GM23338 (cell line): ENCODE data around the gene MKNK1. TPM values are rescaled to one million over a fixed set of nuclear protein-coding genes. Genes with fewer than 3 reads are reported as not detected.

Experiments
- ATAC-seq: fragments of 200-7000 bp; cut with Tn5 transposase; 3 replicates; pipeline ENCODE4 v1.9.1; 2020
- DNase-seq: peaks from one replicate; pipeline ENCODE4 v3.0.0-alpha.2; 2015; ENCODE audit warnings: low spot score
- H2AFZ ChIP-seq: fragments of 200-600 bp; sonication (generic); 2 replicates; pipeline ENCODE4 v1.8.0; 2016; ENCODE audit warnings: antibody characterized with exemption, mild to moderate bottlenecking, moderate library complexity
- H3F3A ChIP-seq: fragments of 200-600 bp; sonication (generic); replicated peaks from 2 replicates; pipeline ENCODE4 v1.8.0; 2017; ENCODE audit warnings: antibody characterized with exemption, mixed run types, low read depth
- H3K27ac ChIP-seq: fragments of 200-600 bp; sonication (generic); 2 replicates; pipeline ENCODE4 v1.6.1; 2016; ENCODE audit warnings: low read depth
- H3K27me3 ChIP-seq: fragments of 200-600 bp; sonication (generic); 2 replicates; pipeline ENCODE4 v1.8.0; 2016; ENCODE audit warnings: mild to moderate bottlenecking, mixed run types, moderate library complexity; ENCODE audit not compliant: insufficient read depth
- H3K36me3 ChIP-seq: fragments of 200-600 bp; sonication (generic); 2 replicates; pipeline ENCODE4 v1.8.0; 2016; ENCODE audit warnings: mild to moderate bottlenecking; ENCODE audit not compliant: insufficient read depth
- H3K4me1 ChIP-seq: fragments of 200-600 bp; sonication (generic); 2 replicates; pipeline ENCODE4 v1.8.0; 2016; ENCODE audit warnings: mild to moderate bottlenecking, moderate library complexity; ENCODE audit not compliant: insufficient read depth
- H3K4me2 ChIP-seq: fragments of 200-600 bp; sonication (generic); 2 replicates; pipeline ENCODE4 v1.7.1; 2017; ENCODE audit warnings: mixed run types
- H3K4me3 ChIP-seq: fragments of 200-600 bp; sonication (generic); 2 replicates; pipeline ENCODE4 v1.6.1; 2016; ENCODE audit warnings: mixed run types
- H3K79me2 ChIP-seq: fragments of 200-600 bp; sonication (generic); replicated peaks from 2 replicates; pipeline ENCODE4 v1.8.0; 2017; ENCODE audit warnings: mild to moderate bottlenecking; ENCODE audit not compliant: insufficient read depth
- H3K9me2 ChIP-seq: fragments of 200-600 bp; sonication (generic); 2 replicates; pipeline ENCODE4 v1.8.0; 2017; ENCODE audit not compliant: insufficient read depth
- H4K20me1 ChIP-seq: fragments of 200-600 bp; sonication (generic); replicated peaks from 2 replicates; pipeline ENCODE4 v1.8.0; 2017; ENCODE audit warnings: mild to moderate bottlenecking; ENCODE audit not compliant: insufficient read depth
- H3K27ac Mint-ChIP-seq: 2 replicates; pipeline ENCODE4 v1.8.0; 2020; ENCODE audit warnings: inconsistent platforms, mild to moderate bottlenecking, moderate library complexity, mixed read lengths
- H3K27me3 Mint-ChIP-seq: 3 replicates; pipeline ENCODE4 v1.8.0; 2022; ENCODE audit warnings: low read depth, mild to moderate bottlenecking, moderate library complexity, mixed read lengths, inconsistent platforms; ENCODE audit not compliant: insufficient read depth, poor library complexity
- H3K36me3 Mint-ChIP-seq: 3 replicates; pipeline ENCODE4 v1.8.0; 2021; ENCODE audit warnings: low read depth, mild to moderate bottlenecking, inconsistent platforms, moderate library complexity, mixed read lengths
- H3K4me1 Mint-ChIP-seq: 3 replicates; pipeline ENCODE4 v1.8.0; 2020; ENCODE audit warnings: mild to moderate bottlenecking, inconsistent platforms, mixed read lengths
- H3K4me3 Mint-ChIP-seq: 3 replicates; pipeline ENCODE4 v1.8.0; 2021; ENCODE audit warnings: moderate library complexity, mild to moderate bottlenecking, inconsistent platforms, mixed read lengths
- H3K9me3 Mint-ChIP-seq: 3 replicates; pipeline ENCODE4 v1.8.0; 2020; ENCODE audit warnings: moderate library complexity, mild to moderate bottlenecking, inconsistent platforms, mixed read lengths
- CREB1 ChIP-seq: fragments of 250-450 bp; sonication (Bioruptor Pico); IDR thresholded peaks from 2 replicates; pipeline ENCODE4 v1.5.0; 2020; ENCODE audit warnings: low read depth, mild to moderate bottlenecking, moderate library complexity
- EZH2 ChIP-seq: fragments of 200-600 bp; sonication (generic); IDR thresholded peaks from one replicate; pipeline ENCODE4 v1.8.0; 2017; ENCODE audit warnings: antibody characterized with exemption, mild to moderate bottlenecking, low read depth; ENCODE audit not compliant: unreplicated experiment
- EZH2phosphoT487 ChIP-seq: fragments of 200-600 bp; sonication (generic); IDR thresholded peaks from one replicate; pipeline ENCODE4 v1.8.1; 2018; ENCODE audit warnings: antibody characterized with exemption; ENCODE audit not compliant: unreplicated experiment
- JUNB ChIP-seq: IDR thresholded peaks from one replicate; pipeline ENCODE4 v1.6.1; 2016; ENCODE audit warnings: antibody characterized with exemption; ENCODE audit not compliant: unreplicated experiment
- STAT1 ChIP-seq: IDR thresholded peaks from one replicate; pipeline ENCODE4 v1.6.1; 2016; ENCODE audit warnings: antibody characterized with exemption; ENCODE audit not compliant: unreplicated experiment
- ZNF114 ChIP-seq: fragments of 250-450 bp; sonication (Bioruptor Pico); IDR thresholded peaks from 2 replicates; pipeline ENCODE4 v1.5.0; 2020; ENCODE audit warnings: mild to moderate bottlenecking, moderate library complexity
- ZNF331 ChIP-seq: fragments of 250-450 bp; sonication (Bioruptor Pico); IDR thresholded peaks from 2 replicates; pipeline ENCODE4 v1.5.0; 2020; ENCODE audit warnings: low read depth, mild to moderate bottlenecking, moderate library complexity
- polyA plus RNA-seq: library from polyadenylated mRNA; unstranded; fragments of >200 nt; fragmentation: Nextera tagmentation; extraction: Ambion mirVana; gene quantifications from 2 replicates; pipeline ENCODE4 v1.2.1, GENCODE V29; 2016
- total RNA-seq: library from RNA; depleted of rRNA; stranded (reverse); fragments of >200 nt; shearing (Covaris generic); gene quantifications from 2 replicates; pipeline ENCODE4 v1.2.3, GENCODE V29; 2014
- TF ChIP-seq, protein P1 (sequence below), 2 experiments: fragments of 200-600 bp in 1 of 2; sonication (generic) in 1 of 2; conservative IDR thresholded peaks; 2 replicates each; pipeline versions ENCODE4 v1.5.1 to v1.6.1; 2016 to 2017; ENCODE audit warnings: antibody characterized with exemption in 2 of 2, low read depth in 2 of 2, mild to moderate bottlenecking in 2 of 2, moderate library complexity in 1 of 2
- TF ChIP-seq, protein P2 (sequence below): fragments of 250-450 bp; sonication (Bioruptor Pico); IDR thresholded peaks from 2 replicates; pipeline ENCODE4 v1.5.0; 2020; ENCODE audit warnings: mild to moderate bottlenecking, moderate library complexity

Gene MKNK1
- total and polyA plus RNA-seq, 2 experiments from 2014 or later, result 11.8 to 20.5 TPM

DNA sequence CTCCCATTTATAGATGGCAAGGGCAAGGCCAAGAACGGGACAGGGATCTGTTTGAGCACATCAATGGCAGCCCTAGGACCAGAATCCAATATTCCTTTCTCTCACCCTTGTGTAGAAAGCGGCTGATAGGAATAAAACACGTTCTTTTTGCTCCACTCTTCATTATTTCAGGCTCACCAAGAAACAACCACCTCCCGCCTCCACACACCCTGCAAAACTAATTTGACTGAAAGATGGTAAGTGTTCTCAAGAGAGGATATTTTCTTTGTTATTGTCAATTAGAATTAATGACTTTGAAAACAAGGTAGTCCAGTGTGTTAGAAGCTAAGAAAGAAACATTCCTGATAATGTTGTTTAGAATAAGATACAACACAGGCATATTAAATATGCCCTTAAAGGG is 40.7 kb downstream of the MKNK1 start:
- Histone ChIP-seq H3K27ac (no peak overlapping the region), H3K9me2 (no peaks in the 10 kb centered on the region), H3K79me2 (no peaks in the 10 kb centered on the region), H2AFZ (no peak overlapping the region), H3F3A (no peaks in the 10 kb centered on the region), H3K36me3 (no peaks in the 10 kb centered on the region), H4K20me1 (no peaks in the 10 kb centered on the region), H3K4me2 (no peak overlapping the region), H3K4me3 (no peak overlapping the region), H3K27me3 (no peaks in the 10 kb centered on the region), H3K4me1 (no peaks in the 10 kb centered on the region)
- no peak overlapping the region for H3K4me3 Mint-ChIP-seq
- no peak for DNase-seq
- no peak overlapping the region for H3K27ac Mint-ChIP-seq
- H3K4me1 Mint-ChIP-seq, result peaks cover 5% of the 10 kb centered on the region
- peaks cover 7% of the 10 kb centered on the region for H3K27me3 Mint-ChIP-seq
- H3K9me3 Mint-ChIP-seq, result no peaks in the 10 kb centered on the region
- ATAC-seq, result no peak
- TF ChIP-seq EZH2, result no peak
- no peak for TF ChIP-seq ZNF114 (CRISPR knock-in tag)
- TF ChIP-seq ZNF331, result no peak
- no peak for TF ChIP-seq EZH2phosphoT487
- TF ChIP-seq, protein P1, sequence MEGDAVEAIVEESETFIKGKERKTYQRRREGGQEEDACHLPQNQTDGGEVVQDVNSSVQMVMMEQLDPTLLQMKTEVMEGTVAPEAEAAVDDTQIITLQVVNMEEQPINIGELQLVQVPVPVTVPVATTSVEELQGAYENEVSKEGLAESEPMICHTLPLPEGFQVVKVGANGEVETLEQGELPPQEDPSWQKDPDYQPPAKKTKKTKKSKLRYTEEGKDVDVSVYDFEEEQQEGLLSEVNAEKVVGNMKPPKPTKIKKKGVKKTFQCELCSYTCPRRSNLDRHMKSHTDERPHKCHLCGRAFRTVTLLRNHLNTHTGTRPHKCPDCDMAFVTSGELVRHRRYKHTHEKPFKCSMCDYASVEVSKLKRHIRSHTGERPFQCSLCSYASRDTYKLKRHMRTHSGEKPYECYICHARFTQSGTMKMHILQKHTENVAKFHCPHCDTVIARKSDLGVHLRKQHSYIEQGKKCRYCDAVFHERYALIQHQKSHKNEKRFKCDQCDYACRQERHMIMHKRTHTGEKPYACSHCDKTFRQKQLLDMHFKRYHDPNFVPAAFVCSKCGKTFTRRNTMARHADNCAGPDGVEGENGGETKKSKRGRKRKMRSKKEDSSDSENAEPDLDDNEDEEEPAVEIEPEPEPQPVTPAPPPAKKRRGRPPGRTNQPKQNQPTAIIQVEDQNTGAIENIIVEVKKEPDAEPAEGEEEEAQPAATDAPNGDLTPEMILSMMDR (conservative IDR thresholded peaks at IDR 0.05; ENCODE audit: low read depth in 2 of 2), result no peak
- H3K36me3 Mint-ChIP-seq, result no peaks in the 10 kb centered on the region; the same call in 2 of the 3 replicates

DNA sequence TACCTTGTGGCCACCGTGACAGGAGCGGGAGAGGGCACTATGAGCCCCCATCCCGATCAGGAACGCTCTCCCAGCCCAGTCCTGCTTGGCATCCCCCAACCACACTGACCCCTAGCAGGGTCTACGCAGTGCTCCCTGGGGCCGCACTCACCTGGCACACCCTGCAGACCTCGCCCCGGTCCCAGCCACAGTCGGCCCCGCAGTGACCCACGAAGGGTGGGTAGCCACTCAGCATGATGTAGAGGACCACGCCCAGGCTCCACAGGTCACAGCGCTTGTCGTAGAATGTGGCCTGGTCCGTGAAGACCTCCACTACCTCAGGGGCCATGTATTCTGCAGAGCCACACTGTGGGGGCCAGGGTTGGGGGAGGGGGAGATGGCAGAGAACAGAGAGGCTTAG is 41.6 kb downstream of the MKNK1 start:
- Histone ChIP-seq H3K4me1 (no peaks in the 10 kb centered on the region), H3K4me2 (no peak overlapping the region), H3K79me2 (no peaks in the 10 kb centered on the region), H4K20me1 (no peaks in the 10 kb centered on the region), H3K27ac (no peak overlapping the region), H2AFZ (no peak overlapping the region), H3K9me2 (no peaks in the 10 kb centered on the region), H3K36me3 (no peaks in the 10 kb centered on the region), H3K4me3 (no peak overlapping the region), H3K27me3 (no peaks in the 10 kb centered on the region), H3F3A (no peaks in the 10 kb centered on the region)
- no peaks in the 10 kb centered on the region for H3K9me3 Mint-ChIP-seq
- H3K27me3 Mint-ChIP-seq, result peaks cover 7% of the 10 kb centered on the region
- DNase-seq (no peak), ATAC-seq (no peak)
- H3K4me3 Mint-ChIP-seq, result no peak overlapping the region
- H3K27ac Mint-ChIP-seq, result no peak overlapping the region
- no peak for TF ChIP-seq JUNB
- H3K36me3 Mint-ChIP-seq, result no peaks in the 10 kb centered on the region; the same call in 2 of the 3 replicates
- peaks cover 8% of the 10 kb centered on the region for H3K4me1 Mint-ChIP-seq

DNA sequence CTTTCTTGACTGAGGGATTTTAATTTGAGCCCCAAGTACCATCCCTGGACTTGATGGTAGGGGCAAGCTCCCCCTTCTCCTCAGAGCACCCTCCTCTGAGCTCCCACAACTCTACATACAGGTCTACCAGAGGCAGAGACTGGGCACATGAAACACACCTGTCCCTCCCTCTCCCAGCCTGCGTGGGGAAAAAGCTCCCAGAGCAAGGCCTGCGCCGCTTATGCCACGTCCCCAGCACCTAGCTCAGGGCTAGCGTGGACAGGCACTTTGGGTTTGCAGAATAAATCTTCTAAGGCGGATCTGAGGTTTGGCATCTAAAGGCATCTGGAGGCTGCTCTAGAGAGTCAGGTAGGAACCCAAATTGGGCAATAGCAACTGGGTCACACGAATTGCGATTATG is 45.1 kb downstream of the MKNK1 start:
- Mint-ChIP-seq H3K27me3 (peaks cover 7% of the 10 kb centered on the region), H3K4me1 (peaks cover 10% of the 10 kb centered on the region), H3K9me3 (no peaks in the 10 kb centered on the region), H3K36me3 (no peaks in the 10 kb centered on the region; the same call in 2 of the 3 replicates), H3K27ac (no peak overlapping the region), H3K4me3 (no peak overlapping the region)
- ATAC-seq (no peak), DNase-seq (no peak)
- Histone ChIP-seq H3K79me2 (no peaks in the 10 kb centered on the region), H4K20me1 (no peaks in the 10 kb centered on the region), H3K27me3 (no peaks in the 10 kb centered on the region), H3K4me3 (no peak overlapping the region), H3K27ac (no peak overlapping the region), H3F3A (no peaks in the 10 kb centered on the region), H3K9me2 (no peaks in the 10 kb centered on the region), H3K36me3 (no peaks in the 10 kb centered on the region), H3K4me2 (no peak overlapping the region), H2AFZ (no peak overlapping the region), H3K4me1 (no peaks in the 10 kb centered on the region)
- TF ChIP-seq, protein P2, sequence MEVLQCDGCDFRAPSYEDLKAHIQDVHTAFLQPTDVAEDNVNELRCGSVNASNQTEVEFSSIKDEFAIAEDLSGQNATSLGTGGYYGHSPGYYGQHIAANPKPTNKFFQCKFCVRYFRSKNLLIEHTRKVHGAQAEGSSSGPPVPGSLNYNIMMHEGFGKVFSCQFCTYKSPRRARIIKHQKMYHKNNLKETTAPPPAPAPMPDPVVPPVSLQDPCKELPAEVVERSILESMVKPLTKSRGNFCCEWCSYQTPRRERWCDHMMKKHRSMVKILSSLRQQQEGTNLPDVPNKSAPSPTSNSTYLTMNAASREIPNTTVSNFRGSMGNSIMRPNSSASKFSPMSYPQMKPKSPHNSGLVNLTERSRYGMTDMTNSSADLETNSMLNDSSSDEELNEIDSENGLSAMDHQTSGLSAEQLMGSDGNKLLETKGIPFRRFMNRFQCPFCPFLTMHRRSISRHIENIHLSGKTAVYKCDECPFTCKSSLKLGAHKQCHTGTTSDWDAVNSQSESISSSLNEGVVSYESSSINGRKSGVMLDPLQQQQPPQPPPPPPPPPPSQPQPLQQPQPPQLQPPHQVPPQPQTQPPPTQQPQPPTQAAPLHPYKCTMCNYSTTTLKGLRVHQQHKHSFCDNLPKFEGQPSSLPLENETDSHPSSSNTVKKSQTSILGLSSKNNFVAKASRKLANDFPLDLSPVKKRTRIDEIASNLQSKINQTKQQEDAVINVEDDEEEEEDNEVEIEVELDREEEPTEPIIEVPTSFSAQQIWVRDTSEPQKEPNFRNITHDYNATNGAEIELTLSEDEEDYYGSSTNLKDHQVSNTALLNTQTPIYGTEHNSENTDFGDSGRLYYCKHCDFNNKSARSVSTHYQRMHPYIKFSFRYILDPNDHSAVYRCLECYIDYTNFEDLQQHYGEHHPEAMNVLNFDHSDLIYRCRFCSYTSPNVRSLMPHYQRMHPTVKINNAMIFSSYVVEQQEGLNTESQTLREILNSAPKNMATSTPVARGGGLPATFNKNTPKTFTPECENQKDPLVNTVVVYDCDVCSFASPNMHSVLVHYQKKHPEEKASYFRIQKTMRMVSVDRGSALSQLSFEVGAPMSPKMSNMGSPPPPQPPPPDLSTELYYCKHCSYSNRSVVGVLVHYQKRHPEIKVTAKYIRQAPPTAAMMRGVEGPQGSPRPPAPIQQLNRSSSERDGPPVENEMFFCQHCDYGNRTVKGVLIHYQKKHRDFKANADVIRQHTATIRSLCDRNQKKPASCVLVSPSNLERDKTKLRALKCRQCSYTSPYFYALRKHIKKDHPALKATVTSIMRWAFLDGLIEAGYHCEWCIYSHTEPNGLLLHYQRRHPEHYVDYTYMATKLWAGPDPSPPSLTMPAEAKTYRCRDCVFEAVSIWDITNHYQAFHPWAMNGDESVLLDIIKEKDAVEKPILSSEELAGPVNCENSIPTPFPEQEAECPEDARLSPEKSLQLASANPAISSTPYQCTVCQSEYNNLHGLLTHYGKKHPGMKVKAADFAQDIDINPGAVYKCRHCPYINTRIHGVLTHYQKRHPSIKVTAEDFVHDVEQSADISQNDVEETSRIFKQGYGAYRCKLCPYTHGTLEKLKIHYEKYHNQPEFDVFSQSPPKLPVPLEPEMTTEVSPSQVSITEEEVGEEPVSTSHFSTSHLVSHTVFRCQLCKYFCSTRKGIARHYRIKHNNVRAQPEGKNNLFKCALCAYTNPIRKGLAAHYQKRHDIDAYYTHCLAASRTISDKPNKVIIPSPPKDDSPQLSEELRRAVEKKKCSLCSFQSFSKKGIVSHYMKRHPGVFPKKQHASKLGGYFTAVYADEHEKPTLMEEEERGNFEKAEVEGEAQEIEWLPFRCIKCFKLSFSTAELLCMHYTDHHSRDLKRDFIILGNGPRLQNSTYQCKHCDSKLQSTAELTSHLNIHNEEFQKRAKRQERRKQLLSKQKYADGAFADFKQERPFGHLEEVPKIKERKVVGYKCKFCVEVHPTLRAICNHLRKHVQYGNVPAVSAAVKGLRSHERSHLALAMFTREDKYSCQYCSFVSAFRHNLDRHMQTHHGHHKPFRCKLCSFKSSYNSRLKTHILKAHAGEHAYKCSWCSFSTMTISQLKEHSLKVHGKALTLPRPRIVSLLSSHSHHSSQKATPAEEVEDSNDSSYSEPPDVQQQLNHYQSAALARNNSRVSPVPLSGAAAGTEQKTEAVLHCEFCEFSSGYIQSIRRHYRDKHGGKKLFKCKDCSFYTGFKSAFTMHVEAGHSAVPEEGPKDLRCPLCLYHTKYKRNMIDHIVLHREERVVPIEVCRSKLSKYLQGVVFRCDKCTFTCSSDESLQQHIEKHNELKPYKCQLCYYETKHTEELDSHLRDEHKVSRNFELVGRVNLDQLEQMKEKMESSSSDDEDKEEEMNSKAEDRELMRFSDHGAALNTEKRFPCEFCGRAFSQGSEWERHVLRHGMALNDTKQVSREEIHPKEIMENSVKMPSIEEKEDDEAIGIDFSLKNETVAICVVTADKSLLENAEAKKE (CRISPR knock-in tag), result no peak
- no peak for TF ChIP-seq STAT1
- no peak for TF ChIP-seq CREB1 (CRISPR knock-in tag)
